GM23248 (cell line): ENCODE measurements around the gene OR2T3.
"Not testable (repeated sequence)": the region's sequence is repeated elsewhere in the genome, so short reads cannot be mapped to it uniquely, and the experiment has no call there.

Source experiments
- EZH2 ChIP-seq: fragments of 200-600 bp; sonication (generic); IDR thresholded peaks from 2 replicates; pipeline ENCODE4 v1.6.1; 2018; ENCODE audit warnings: antibody characterized with exemption, mild to moderate bottlenecking; ENCODE audit not compliant: insufficient read depth, poor library complexity, severe bottlenecking
- EZH2phosphoT487 ChIP-seq: fragments of 200-600 bp; sonication (generic); IDR thresholded peaks from 2 replicates; pipeline ENCODE4 v1.6.1; 2018; ENCODE audit warnings: antibody characterized with exemption, moderate library complexity, mild to moderate bottlenecking, low read depth; ENCODE audit not compliant: insufficient read depth

GRCh38 chr1:248438668-248439067 is 34.5 kb upstream of the OR2T3 start:
- TF ChIP-seq EZH2phosphoT487, EZH2: not testable (repeated sequence)
